ENCODE measurements around the gene FBXW8.

The FBXW8 gene

DNA sequence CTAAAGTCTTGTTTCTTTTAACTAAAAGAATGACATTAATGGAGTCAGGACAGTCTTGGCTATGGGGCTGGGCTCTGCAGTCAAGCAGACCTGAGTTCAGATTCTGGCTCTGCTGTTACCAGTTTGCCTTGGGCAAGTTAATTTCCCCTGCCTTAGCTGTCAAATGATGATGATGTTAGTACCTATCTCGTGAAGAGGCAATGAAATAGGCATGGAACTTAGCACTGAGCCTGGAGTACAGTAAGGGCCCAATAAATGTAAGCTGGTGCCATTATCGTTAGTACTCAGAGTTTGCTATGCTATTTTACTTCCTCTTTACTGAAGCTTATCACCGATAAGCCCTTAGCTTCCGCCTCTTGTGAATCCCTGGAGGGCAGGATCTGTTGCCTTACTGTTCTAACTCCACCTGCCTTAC lies 8.5 kb downstream of the FBXW8 start:
- H4K20me1 ChIP-seq (ENCODE audit: control insufficient read depth, insufficient read depth, low read depth, low read length), result 0 out of 2 replicates have a peak, but pooled peaks cover 3% of the 10 kb centered on the region
- H3K27me3 ChIP-seq (ENCODE audit: control insufficient read depth, low read length), result no peaks in the 10 kb centered on the region
- H3K9me3 ChIP-seq (ENCODE audit: control insufficient read depth, insufficient read depth, low read length), result no peaks in the 10 kb centered on the region
- peak overlapping the region; percentile 36; the same call in 1 of the 2 replicates for H3K27ac ChIP-seq (ENCODE audit: low read depth, low read length)
- H3K79me2 ChIP-seq (ENCODE audit: control insufficient read depth, low read length), result peaks cover 81% of the 10 kb centered on the region
- peaks cover 51% of the 10 kb centered on the region for H3K4me1 ChIP-seq (ENCODE audit: control insufficient read depth, low read length)
- H3K9me2 ChIP-seq (replicated peaks; ENCODE audit: control insufficient read depth, low read length), result no peaks in the 10 kb centered on the region
- no peak for TF ChIP-seq EZH2phosphoT487 (IDR thresholded peaks at IDR 0.05; ENCODE audit: borderline replicate concordance, low read length)
- TF ChIP-seq, protein P1, sequence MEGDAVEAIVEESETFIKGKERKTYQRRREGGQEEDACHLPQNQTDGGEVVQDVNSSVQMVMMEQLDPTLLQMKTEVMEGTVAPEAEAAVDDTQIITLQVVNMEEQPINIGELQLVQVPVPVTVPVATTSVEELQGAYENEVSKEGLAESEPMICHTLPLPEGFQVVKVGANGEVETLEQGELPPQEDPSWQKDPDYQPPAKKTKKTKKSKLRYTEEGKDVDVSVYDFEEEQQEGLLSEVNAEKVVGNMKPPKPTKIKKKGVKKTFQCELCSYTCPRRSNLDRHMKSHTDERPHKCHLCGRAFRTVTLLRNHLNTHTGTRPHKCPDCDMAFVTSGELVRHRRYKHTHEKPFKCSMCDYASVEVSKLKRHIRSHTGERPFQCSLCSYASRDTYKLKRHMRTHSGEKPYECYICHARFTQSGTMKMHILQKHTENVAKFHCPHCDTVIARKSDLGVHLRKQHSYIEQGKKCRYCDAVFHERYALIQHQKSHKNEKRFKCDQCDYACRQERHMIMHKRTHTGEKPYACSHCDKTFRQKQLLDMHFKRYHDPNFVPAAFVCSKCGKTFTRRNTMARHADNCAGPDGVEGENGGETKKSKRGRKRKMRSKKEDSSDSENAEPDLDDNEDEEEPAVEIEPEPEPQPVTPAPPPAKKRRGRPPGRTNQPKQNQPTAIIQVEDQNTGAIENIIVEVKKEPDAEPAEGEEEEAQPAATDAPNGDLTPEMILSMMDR (IDR thresholded peaks at IDR 0.05; ENCODE audit: low read depth, low read length, poor library complexity, severe bottlenecking), result no peak
- peaks cover 3% of the 10 kb centered on the region; the same call in 1 of the 2 replicates for H3F3A ChIP-seq (ENCODE audit: control insufficient read depth, insufficient read depth)
- peak overlapping the region; percentile 56 for H3K4me2 ChIP-seq (ENCODE audit: low read length)
- peak overlapping the region; percentile 36; the same call in 1 of the 2 replicates for H3K4me3 ChIP-seq (ENCODE audit: low read length)
- H3K36me3 ChIP-seq (ENCODE audit: control insufficient read depth, low read length), result peaks cover 26% of the 10 kb centered on the region

DNA sequence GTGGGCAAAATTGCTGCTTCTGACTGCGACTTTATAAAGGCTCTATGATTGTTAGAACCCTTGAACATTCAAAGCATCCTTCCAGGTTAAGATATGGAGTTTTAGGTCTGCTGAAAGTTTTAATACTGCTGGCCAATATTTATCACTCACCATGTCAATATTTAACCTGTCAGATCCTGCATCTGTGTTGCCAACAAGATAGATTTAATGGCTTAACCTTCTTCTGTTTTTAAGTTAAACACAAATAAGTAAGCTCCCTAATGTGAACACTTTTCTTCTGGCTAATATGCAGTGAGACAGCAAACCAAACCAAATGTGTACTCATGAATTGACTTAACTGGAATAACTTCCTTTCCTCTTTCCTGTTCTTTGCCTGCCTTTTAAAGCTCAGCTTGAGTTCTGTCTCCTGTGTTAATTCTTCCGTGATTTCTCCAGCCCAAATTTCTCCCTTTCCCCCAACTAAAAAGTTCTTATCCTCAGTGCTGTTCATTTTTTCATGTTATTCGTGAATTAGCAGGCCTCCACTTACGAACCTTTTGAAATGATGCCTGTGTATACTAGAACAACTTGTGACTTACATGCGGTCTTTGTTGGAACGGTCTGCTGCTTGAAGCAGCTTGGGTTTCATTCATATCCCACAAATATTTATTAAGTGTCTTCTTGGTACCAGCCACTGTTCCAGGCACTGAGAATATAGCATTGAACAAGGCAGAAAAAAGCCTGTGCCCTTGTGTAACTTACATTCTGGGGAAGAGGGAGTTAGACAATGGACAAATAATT lies 9.1 kb downstream of the FBXW8 start:
- H3K4me2 ChIP-seq (ENCODE audit: low read length), result peak overlapping the region; percentile 56
- H3K4me1 ChIP-seq (ENCODE audit: control insufficient read depth, low read length), result peaks cover 58% of the 10 kb centered on the region
- peaks cover 84% of the 10 kb centered on the region for H3K79me2 ChIP-seq (ENCODE audit: control insufficient read depth, low read length)
- peaks cover 7% of the 10 kb centered on the region; the same call in 1 of the 2 replicates for H4K20me1 ChIP-seq (ENCODE audit: control insufficient read depth, insufficient read depth, low read depth, low read length)
- H3K9me2 ChIP-seq (replicated peaks; ENCODE audit: control insufficient read depth, low read length), result no peaks in the 10 kb centered on the region
- no peak for TF ChIP-seq EZH2phosphoT487 (IDR thresholded peaks at IDR 0.05; ENCODE audit: borderline replicate concordance, low read length)
- H3K27ac ChIP-seq (ENCODE audit: low read depth, low read length), result no peak overlapping the region
- peaks cover 28% of the 10 kb centered on the region for H3K36me3 ChIP-seq (ENCODE audit: control insufficient read depth, low read length)
- H3K27me3 ChIP-seq (ENCODE audit: control insufficient read depth, low read length), result no peaks in the 10 kb centered on the region
- peaks cover 8% of the 10 kb centered on the region; the same call in 1 of the 2 replicates for H3F3A ChIP-seq (ENCODE audit: control insufficient read depth, insufficient read depth)
- peak overlapping the region; percentile 6; the same call in 1 of the 2 replicates for H3K4me3 ChIP-seq (ENCODE audit: low read length)
- no peaks in the 10 kb centered on the region for H3K9me3 ChIP-seq (ENCODE audit: control insufficient read depth, insufficient read depth, low read length)

DNA sequence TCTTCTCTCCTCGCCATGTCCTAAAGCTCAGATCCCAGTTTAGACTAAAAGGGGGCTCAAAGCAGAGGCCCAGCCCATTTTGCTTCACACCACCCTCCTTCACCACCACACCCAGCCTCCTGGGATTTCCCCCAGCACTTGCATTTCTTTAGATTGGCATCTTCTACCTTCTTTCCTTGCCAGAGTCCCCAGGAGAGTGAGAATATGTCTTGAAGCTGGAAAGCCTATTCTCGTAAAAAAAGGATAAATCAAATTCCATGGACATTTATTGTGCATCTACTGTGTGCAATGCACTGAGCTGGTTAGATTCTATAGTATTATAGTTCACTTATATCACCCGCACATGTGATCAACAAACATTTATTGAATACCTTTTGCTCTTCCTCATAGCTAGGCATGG lies 10.2 kb downstream of the FBXW8 start:
- Histone ChIP-seq H3K9me3 (ENCODE audit: control insufficient read depth, insufficient read depth, low read length) (no peaks in the 10 kb centered on the region), H4K20me1 (ENCODE audit: control insufficient read depth, insufficient read depth, low read depth, low read length) (peaks cover 14% of the 10 kb centered on the region), H3K27ac (ENCODE audit: low read depth, low read length) (no peak overlapping the region), H3K79me2 (ENCODE audit: control insufficient read depth, low read length) (peaks cover 84% of the 10 kb centered on the region), H3K36me3 (ENCODE audit: control insufficient read depth, low read length) (peaks cover 33% of the 10 kb centered on the region), H3K4me1 (ENCODE audit: control insufficient read depth, low read length) (peaks cover 65% of the 10 kb centered on the region), H3F3A (ENCODE audit: control insufficient read depth, insufficient read depth) (peaks cover 8% of the 10 kb centered on the region; the same call in 1 of the 2 replicates), H3K9me2 (replicated peaks; ENCODE audit: control insufficient read depth, low read length) (no peaks in the 10 kb centered on the region), H3K4me3 (ENCODE audit: low read length) (no peak overlapping the region), H3K4me2 (ENCODE audit: low read length) (no peak overlapping the region), H3K27me3 (ENCODE audit: control insufficient read depth, low read length) (no peaks in the 10 kb centered on the region)
- TF ChIP-seq, protein P1 (IDR thresholded peaks at IDR 0.05; ENCODE audit: low read depth, low read length, poor library complexity, severe bottlenecking), result no peak
- TF ChIP-seq EZH2phosphoT487 (IDR thresholded peaks at IDR 0.05; ENCODE audit: borderline replicate concordance, low read length), result no peak
